Heart left ventricle (tissue), 13 donors: ENCODE data around the gene SHCBP1.

Source experiments
- POLR2A ChIP-seq, 2 donors: fragments of 450-650 bp; IDR thresholded peaks; one replicate each; pipeline ENCODE4 v1.6.1; 2017; ENCODE audit warnings: antibody characterized with exemption in 2 of 2, mild to moderate bottlenecking in 2 of 2, moderate library complexity in 2 of 2
- TF ChIP-seq, protein P1 (sequence below), 12 donors: fragments of 200-600 bp; sonication (generic) in 4 of 12; IDR thresholded peaks; one replicate each; pipeline versions ENCODE4 v1.5.0 to v1.8.0; 2018 to 2022; ENCODE audit warnings: antibody characterized with exemption in 12 of 12, mild to moderate bottlenecking in 5 of 12
- donor health status: ischemic (EF 13 %, LVEDD 7.1; RV severe dilation, severe dysfunction).
- donor health status: DM: no; HTN: yes; CAD: no.
- donor health status: DM: no; HTN: no; CAD: no.
- donor health status: ischemic (EF 25% LVEDD 6.9; RV normal size, moderate dysfunction).
- donor health status: ischemic (EF 25% LVEDD 5.7; RV mildly dilated, moderate dysfunction).
- donor health status: ischemic (EF 35%, LVEDD 5.7; RV mildly dilated, moderate dysfunction).
- donor health status: nonischemic (EF 11% LVEDD 7.7; RV severe dilation, severe dysfunction).
- donor health status: DM: yes; HTN: yes; CAD: no.
- donor health status: PGD.
- donor health status: ischemic (EF 29% LVEDD 5.4; RV normal size, mild dysfunction).
- donor health status: nonischemic (EF 23%, LVEDD 6.1; RV moderate dilation, normal function).

DNA sequence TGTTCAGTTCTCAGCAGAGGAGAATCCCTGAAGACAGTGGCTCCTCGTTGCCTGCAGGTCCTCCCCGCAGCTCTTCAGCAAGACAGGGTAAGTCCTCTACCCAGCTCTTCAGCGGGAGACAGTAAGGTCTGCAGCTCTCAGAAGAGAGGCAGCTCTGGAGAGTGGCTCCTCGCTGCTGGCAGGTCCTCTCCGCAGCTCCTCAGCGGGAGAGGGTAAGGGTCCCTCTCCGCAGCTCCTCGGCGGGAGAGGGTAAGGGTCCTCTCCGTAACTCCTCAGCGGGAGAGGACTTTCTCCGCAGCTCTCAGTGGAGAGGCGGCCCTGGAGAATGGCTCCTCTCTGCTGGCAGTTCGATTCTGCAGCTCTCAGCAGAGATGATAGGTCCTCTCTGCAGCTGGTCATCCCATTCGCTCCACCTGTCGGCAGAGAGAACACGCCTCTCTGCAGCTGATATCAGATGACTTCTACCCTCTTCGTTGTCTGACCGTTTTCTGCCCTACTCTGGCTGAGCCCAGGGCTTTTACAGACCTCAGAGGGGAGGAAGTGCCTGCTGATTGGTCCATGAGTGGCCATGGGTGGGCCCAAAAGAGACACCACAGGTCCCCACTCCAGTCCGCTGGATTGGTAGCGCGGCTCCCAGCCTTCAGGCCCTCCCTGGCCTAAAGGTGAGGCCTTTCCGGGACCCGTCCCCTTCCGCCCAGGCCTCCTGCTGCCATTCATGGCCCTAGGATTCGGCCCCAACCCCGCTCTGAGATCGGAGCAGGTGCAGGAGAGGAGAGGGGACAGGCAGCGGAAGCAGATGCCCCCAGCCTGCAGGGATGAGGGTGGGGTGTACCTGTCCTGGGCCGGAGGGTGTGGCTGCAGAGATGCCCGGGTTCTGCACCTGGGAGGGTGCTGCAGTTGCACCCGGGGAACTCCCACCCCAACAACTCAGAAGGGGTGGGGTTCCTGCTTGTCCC, 11.9 kb upstream of the SHCBP1 start:
- TF ChIP-seq, protein P1, sequence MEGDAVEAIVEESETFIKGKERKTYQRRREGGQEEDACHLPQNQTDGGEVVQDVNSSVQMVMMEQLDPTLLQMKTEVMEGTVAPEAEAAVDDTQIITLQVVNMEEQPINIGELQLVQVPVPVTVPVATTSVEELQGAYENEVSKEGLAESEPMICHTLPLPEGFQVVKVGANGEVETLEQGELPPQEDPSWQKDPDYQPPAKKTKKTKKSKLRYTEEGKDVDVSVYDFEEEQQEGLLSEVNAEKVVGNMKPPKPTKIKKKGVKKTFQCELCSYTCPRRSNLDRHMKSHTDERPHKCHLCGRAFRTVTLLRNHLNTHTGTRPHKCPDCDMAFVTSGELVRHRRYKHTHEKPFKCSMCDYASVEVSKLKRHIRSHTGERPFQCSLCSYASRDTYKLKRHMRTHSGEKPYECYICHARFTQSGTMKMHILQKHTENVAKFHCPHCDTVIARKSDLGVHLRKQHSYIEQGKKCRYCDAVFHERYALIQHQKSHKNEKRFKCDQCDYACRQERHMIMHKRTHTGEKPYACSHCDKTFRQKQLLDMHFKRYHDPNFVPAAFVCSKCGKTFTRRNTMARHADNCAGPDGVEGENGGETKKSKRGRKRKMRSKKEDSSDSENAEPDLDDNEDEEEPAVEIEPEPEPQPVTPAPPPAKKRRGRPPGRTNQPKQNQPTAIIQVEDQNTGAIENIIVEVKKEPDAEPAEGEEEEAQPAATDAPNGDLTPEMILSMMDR (IDR thresholded peaks at IDR 0.05): no peak
- TF ChIP-seq POLR2A (IDR thresholded peaks at IDR 0.05): no peak
